Mammary epithelial cell (primary cell): ENCODE data around the gene EMC9.

Experiments
- CTCF ChIP-seq, 2 donors: IDR thresholded peaks in 1 of 2; conservative IDR thresholded peaks in 1 of 2; 2 replicates each; pipeline ENCODE4 v1.5.1; 2011 to 2012; ENCODE audit warnings: inconsistent platforms in 2 of 2, low read length in 2 of 2, mild to moderate bottlenecking in 2 of 2, control low read depth in 1 of 2, low read depth in 1 of 2; ENCODE audit not compliant: insufficient read depth in 1 of 2; ENCODE audit errors: extremely low read depth in 1 of 2
- EZH2 ChIP-seq: IDR thresholded peaks from 2 replicates; pipeline ENCODE4 v1.6.1; 2012; ENCODE audit warnings: low read length, inconsistent platforms, borderline replicate concordance

GRCh38 chr14:24156840-24157239 lies 15.4 kb upstream of the EMC9 start:
- TF ChIP-seq CTCF (conservative IDR thresholded peaks at IDR 0.05 in 1 of 2, IDR thresholded peaks at IDR 0.05 in 1 of 2; ENCODE audit: extremely low read depth in 1 of 2, insufficient read depth in 1 of 2, low read depth in 1 of 2, low read length in 2 of 2) (no peak), EZH2 (no peak)
